22Rv1 (cell line): ENCODE data around the gene ZSCAN16.

Experiments used
- H3K27ac ChIP-seq: fragments of 450-650 bp; 2 replicates; pipeline ENCODE4 v1.5.1; 2017
- ZFX ChIP-seq: fragments of 450-650 bp; IDR thresholded peaks from 2 replicates; pipeline ENCODE4 v1.6.1; 2017; ENCODE audit warnings: antibody characterized with exemption, borderline replicate concordance
- TF ChIP-seq, protein P1 (sequence below): fragments of 450-650 bp; IDR thresholded peaks from 2 replicates; pipeline ENCODE4 v1.5.1; 2017; ENCODE audit warnings: mild to moderate bottlenecking

The ZSCAN16 gene

DNA sequence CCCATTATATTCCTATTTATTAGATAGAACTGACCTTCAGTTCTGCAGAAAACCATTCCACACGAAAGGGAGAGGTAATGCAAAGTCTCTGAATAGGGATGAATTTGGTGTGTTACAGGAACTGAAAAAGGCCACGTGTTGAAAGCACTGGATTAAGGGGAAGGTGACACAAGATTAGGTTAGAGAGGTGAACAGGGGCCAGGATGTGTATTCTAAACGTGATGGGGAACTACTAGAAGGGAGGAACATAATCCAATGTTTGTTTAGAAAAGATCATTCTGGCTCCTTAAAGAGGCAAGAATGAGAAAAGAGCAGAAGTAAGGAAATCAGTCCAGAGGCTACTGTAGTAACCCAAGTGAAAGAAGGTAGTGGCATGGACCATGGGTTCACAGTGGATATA is 11.0 kb downstream of the ZSCAN16 start:
- TF ChIP-seq, protein P1, sequence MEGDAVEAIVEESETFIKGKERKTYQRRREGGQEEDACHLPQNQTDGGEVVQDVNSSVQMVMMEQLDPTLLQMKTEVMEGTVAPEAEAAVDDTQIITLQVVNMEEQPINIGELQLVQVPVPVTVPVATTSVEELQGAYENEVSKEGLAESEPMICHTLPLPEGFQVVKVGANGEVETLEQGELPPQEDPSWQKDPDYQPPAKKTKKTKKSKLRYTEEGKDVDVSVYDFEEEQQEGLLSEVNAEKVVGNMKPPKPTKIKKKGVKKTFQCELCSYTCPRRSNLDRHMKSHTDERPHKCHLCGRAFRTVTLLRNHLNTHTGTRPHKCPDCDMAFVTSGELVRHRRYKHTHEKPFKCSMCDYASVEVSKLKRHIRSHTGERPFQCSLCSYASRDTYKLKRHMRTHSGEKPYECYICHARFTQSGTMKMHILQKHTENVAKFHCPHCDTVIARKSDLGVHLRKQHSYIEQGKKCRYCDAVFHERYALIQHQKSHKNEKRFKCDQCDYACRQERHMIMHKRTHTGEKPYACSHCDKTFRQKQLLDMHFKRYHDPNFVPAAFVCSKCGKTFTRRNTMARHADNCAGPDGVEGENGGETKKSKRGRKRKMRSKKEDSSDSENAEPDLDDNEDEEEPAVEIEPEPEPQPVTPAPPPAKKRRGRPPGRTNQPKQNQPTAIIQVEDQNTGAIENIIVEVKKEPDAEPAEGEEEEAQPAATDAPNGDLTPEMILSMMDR, result no peak
- no peak for TF ChIP-seq ZFX
- no peak overlapping the region for H3K27ac ChIP-seq

DNA sequence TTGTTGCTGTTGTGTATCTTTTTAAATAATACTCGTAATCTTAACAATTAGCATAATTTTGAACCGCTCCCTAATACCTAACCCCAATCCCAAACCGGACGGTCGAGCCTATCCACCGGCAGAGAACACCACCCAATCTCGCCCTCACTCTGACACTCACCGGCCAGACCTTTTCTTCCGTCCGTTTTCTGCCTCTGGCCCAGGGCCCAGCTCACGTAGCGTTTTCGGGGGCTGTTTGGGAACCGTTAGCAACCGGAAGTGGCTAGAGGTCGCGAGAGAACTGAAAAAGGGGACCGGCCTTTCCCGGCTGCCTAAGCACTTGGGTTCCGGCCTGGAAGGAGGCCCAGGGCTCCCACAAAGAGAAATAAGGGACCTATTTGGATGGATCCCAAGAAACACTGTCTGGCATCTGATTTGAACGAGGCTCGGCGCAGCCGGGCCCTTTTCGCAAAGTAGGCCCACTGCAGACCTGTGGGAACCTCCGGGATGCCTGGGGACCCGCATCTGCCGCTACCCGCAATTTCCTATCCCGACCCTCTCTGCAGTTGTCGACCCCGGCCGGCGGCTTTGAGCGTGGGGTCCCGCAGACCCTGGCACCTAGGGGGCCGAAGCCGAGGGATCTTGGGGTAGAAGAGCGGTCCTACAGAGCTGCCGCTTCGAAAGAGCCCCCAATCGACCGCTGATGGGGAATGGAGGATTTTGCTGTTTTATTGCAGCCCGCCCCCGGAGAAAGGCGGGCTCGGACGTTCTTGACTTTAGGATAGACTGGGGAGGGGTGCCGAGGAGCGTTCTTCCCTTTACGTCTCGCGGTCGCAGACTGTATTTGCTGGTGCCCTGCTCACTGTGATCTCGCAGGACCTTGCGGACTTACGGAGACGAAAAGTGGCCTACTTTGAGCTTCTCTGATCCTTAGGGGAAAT is 12.4 kb downstream of the ZSCAN16 start:
- no peak for TF ChIP-seq ZFX
- TF ChIP-seq, protein P1, result no peak
- H3K27ac ChIP-seq, result peak overlapping the region; percentile 72

DNA sequence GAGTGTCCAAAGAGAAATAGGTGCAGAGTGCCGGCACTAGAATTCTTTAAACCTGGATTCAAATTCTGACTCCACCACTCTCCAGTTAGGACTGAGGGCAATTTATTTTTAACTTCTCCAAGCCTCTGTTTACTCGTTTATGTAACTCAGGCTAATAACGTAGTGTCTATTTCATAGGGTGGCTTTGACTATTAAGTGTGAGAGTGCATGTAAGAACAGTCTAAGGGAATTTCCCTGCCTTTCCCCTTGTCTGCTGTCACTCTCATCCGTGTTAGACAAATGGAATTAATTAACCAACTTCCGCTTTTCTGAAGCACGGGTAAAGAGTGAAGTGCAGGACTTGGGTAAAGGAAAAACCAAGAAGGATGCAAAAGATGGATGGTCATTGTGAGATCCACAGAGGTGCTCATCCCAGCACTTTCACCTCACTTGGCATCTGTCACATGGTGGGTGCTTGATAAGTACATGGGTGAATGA is 13.1 kb downstream of the ZSCAN16 start:
- no peak for TF ChIP-seq ZFX
- TF ChIP-seq, protein P1, result no peak
- H3K27ac ChIP-seq, result peak overlapping the region; percentile 72

DNA sequence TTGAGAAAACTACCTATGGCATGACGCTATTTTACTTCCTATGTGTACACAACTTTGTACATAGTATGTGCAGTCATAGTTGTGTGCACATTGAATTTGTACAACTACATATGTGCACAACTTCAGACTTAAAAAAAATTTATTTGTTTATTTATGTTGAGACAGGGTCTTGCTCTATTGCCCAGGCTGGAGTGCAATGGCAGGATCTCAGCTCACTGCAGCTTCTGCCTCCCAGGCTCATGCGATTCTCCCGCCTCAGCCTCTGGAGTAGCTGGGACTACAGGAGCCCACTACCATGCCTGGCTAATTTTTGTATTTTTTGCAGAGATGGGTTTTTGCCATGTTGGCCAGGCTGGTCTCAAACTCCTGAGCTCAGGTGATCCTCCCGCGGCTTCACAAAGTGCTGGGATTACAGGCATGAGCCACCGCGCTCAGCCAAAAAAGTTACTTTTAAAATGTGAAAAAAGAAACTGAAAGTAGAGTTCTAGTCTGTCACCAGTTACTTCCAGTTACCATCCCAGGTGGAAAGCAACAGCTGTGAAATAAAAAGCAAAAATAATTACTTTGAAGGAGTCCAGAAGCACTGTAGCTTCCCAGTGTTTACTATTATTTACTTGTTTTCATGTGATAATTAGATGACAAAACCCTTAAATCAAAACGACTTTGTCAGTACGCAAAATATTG is 15.6 kb downstream of the ZSCAN16 start:
- TF ChIP-seq, protein P1, result no peak
- TF ChIP-seq ZFX, result no peak
- no peak overlapping the region for H3K27ac ChIP-seq

DNA sequence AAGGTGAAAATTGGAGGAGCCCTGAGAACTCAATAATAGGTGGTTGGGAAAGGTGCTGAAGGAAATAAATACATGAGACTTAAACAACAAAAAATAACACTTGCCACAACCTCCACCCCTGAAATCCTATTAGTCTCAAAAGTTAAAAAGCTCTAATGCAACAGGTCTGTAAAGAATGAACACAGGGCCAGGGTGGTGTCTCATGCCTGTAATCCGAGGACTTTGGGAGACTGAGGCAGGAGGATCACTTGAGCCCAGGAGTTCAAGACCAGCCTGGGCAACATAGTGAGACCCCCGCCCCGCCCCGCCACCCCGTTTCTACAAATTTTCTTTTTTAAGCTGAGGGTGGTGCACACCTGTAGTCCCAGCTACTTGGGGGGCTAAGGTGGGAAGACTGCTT is 16.2 kb downstream of the ZSCAN16 start:
- H3K27ac ChIP-seq, result no peak overlapping the region
- no peak for TF ChIP-seq ZFX
- TF ChIP-seq, protein P1, result no peak

DNA sequence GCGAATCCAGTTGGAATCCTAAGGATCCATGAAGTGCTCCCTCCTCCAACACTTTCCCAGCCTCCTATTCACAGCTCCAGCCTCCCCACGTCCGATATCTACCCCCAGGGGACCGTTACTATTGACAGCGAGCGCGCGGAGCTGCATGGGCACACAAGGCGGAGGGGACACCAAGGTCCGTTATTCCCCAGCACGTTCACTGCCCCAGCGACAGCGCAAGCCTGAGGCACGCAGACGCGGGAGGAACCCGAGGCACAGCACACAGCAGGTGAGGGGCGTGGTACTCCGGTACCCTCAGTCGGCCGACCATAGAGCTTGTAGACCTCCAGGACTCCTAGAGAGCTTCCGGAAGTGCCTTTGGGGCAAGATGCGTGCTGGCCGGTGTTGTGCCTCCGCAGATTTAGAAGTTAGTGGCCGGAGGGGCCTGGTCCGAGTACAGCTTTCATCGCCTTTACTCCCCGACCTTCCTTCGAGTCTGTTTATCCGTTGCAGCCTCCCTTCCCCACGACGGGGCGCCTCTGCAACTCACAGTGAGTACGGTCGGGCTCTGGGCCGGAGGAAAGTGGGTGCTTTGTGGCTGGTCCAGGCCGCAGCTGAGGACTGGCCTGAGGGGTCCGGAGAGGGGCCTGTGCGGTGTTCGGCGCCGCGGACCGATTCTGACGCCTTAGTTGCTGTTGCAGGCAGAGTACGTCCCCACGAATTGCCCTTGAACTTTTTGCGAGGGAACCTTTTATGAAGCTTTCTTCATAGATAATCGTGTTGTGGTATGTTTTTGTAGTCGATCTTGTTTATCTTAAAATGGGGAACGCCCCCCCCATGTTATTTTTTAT is 17.3 kb downstream of the ZSCAN16 start, which contains the start of gene ZKSCAN8:
TSS of gene ZKSCAN8 (plus strand) at position 384 of the 830 bp plus-strand sequence. CDS start 6,525 bp downstream, outside the sequence.
- H3K27ac ChIP-seq, result peak within 1 kb of the TSS; percentile 54
- no peak for TF ChIP-seq ZFX
- TF ChIP-seq, protein P1, result no peak
